HL-60/S4 treated with phorbol 12-myristate 13-acetate at 8.2 ng/mL for 4 days and 3 days (cell line): ENCODE measurements around the gene MTHFD1L.

Source experiments
- in situ Hi-C: fragments of 300-500 bp; cut with MboI; formaldehyde crosslinking; loops from 2 replicates; pipeline ENCODE4 v1.15.0; 2022; ENCODE audit warnings: low sequenced_read_pairs

MTHFD1L gene

GRCh38 chr6:150865043-150865405, 478 bp upstream of the MTHFD1L start:
- in situ Hi-C loops = no loop called here

DNA sequence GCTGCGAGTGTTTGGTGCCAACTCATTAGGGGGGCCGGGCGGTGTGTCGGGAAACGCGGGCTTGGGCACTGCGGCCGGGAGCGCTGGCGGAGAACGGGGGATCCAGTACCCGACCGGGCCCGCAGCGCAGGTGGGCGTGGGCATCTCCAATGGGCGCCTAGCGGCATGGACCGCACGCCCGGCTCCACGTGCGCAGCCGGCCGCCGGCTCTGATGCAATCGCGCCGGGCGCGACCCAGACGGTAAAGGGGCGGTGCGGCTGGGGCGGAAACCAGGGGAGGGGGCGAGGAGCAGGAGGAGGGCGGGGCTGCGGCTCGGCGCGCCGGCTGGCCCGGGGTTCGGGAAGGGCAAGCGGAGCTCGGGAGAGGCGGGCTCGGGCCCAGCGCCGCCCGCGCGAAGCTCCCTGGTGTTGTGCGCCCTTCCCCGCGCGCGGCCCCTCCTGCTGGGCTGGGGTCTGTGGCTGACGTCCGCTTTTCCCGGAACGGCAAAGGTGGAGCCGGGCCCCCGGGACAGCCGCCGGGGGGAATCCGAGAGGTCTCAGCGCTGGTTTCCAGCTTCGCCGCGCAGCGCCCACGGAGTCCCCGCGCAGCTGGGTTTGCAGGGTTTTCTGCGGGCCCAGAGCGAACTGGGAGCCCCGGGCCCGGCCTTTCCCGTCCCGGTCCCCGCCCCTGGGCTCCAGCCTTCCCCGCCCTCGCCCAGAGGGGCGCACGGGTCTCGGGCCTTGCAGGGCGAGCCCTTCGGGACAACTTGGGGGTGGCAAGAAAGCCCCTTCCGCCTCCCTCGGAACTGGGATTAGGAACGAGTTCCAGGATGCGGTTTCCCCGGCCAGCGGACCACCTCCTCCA, 867 bp downstream of the MTHFD1L start:
- in situ Hi-C loops = no loop called here

- in situ Hi-C loops = no loop called here
These were observed 1.5 kb downstream of the MTHFD1L start for GRCh38 chr6:150866991-150867501.

- in situ Hi-C loops = no loop called here
These were observed 3.3 kb downstream of the MTHFD1L start for GRCh38 chr6:150868759-150869158.

- in situ Hi-C loops = no loop called here
These were observed 8.7 kb downstream of the MTHFD1L start for GRCh38 chr6:150874179-150874578.

DNA sequence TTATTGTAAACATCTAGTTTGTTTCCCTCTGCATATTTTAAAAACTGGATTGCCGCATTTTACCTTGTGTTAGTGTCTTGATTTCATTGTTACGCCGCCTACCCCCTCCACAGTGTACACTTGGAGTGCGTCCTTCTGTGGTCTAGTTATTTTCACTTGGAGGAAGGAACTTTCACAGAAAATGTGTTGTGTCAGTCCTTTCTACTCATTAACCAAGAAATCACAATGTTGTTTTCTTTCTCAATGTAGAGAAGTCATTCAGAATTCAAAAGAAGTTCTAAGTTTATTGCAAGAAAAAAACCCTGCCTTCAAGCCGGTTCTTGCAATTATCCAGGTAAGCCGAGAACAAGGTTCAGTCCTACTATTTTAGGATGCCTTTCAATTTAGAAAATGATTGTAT, 10.3 kb downstream of the MTHFD1L start:
- in situ Hi-C loops = no loop called here

GRCh38 chr6:150876598-150876997, 11.1 kb downstream of the MTHFD1L start:
- in situ Hi-C loops = no loop called here

DNA sequence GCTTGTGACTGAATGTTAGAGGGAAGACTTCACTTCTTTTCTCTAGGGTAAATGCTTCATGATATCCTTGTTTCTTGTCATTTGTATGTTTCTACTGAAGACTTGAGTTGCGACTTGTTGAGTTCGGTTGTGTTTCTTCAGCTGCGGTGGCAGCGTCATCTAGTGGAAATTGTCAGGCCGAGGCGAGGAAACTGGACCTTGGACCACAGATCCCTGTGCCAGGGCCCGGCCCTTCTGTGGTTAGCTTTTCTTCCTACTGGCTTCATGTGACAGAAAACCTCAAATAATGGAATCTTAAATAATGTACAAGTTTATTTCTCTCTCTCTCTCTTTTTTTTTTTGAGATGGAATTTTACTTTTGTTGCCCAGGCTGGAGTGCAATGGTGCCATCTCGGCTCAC, 12.4 kb downstream of the MTHFD1L start:
- in situ Hi-C loops = no loop called here

- in situ Hi-C loops = no loop called here
These were observed 13.1 kb downstream of the MTHFD1L start for GRCh38 chr6:150878347-150879213.

DNA sequence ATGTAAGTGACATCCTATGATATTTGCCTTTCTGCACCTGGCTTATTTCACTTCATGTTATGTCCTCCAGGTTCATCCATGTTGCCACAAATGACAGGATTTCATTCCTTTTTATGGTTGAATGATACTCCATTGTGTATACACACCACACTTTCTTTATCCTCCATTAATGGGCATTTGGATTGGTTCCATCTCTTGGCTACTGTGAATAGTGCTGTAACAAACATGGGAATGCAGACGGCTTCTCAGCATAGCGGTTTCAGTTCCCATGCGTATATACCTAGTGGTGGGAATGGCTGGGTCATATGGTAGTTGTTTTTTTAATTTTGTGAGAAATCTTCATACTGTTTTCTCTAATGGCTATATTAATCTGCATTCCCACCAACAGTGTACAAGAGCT, 14.8 kb downstream of the MTHFD1L start:
- in situ Hi-C loops = no loop called here

DNA sequence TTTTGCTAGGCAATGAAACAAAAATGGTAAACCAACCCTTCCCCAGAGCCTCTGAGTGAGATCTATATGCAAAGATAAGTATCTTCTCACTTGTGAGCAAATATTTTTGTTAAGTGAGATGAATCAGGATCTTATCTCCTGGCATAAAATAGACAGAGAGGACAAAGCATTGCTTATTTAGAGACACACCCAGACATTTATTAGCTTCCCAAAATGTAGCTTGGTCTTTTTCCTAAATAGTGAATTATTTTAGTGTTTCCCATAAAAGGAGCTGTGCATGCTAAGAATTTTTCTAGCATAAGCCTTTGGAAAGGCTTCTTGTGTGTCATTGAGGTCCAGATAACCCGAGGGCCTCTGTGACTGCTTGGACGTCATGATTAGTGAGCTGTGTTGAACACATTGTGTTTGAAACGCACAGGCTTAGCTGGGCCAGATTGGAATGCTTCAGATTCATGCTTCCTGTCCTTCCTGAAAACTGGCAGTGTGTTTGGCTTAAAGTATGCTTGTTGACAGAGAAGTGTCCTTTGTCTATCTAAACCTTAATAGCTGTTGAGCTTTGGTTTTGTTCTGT, 16.5 kb downstream of the MTHFD1L start:
- in situ Hi-C loops = no loop called here

- in situ Hi-C loops = no loop called here
These were observed 18.0 kb downstream of the MTHFD1L start for GRCh38 chr6:150883521-150883920.

GRCh38 chr6:150886155-150886554, 20.7 kb downstream of the MTHFD1L start:
- in situ Hi-C loops = no loop called here

DNA sequence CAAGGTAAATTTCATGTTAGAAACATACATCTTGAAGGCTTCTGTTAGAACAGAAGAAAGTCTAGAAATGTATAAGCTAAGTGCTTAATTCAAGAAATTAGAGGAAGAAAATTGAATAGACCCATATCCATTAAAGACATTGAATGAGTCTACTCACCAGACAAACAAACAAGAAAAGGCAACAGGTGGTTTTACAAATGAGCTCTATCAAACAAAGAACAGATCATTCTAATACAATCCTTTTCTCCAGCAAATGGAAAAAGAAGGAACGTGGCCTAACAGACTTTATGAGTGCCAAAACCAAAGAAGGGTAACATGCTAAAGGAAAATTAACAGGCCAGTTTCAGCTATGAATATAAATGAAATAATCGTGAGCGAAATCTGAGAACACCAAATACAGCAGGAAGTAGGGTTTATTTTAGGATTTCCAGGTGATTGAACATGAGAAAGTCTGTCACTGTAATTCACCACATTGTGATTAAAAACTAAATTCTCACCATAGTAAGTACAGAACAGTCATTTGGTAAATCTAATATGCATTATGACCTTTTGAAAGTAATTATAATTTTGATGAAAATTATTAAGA, 22.6 kb downstream of the MTHFD1L start:
- in situ Hi-C loops = no loop called here

DNA sequence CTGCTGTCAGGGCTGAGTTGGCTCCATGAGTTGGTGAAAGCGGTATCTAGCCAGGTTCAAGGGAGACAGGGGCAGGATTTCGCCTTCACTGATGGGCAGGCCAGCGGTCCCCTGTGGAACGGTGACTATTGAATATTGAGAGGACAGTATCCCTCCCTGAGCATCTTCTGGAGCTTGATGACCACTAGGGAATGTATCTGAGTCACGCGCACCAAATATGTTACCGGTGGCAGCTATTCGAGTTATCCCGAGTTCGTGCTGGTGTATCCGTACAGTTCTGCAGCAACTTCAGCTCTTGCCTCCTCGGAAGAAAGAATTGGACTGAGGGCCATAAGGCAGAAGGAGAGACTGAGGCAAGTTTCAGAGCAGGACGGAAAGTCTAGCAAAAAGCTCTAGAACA, 24.8 kb downstream of the MTHFD1L start:
- in situ Hi-C loops = loop anchor here (10.0 kb wide), 1 partner anchor 434 kb away; no protein-coding TSS in a partner anchor

DNA sequence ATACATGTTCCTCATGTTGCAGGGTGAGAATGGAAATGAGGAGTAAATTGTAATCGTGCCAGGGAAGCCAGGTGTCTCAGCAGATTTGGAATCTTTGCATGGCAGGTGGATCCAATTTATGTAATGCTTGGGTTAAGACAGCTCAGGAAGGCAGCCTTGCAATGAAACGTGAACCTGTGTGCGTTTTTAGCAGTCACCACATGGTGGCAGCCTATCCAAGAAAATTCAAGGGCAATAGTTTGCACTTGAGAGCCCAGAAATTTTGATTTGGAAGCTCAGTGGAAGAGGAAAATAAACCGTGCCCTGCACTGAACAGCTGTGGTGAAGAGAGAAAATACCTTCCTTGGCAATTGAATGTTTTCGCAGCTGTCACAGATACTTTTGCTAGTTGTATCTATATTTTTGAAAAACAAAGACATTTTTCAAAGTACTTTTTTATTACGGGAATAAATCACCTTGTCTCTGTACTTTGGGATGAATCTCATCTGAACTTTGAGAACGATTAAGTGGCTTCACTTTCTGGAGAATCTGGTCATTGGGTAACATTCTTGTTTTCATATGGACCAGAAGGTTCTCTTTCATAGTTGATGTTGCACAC, 26.5 kb downstream of the MTHFD1L start:
- in situ Hi-C loops = loop anchor here (10.0 kb wide), 1 partner anchor 433 kb away; no protein-coding TSS in a partner anchor

- in situ Hi-C loops = loop anchor here (10.0 kb wide), 1 partner anchor 431 kb away; no protein-coding TSS in a partner anchor
These were observed 28.8 kb downstream of the MTHFD1L start for GRCh38 chr6:150894191-150894744.

- in situ Hi-C loops = loop anchor here (10.0 kb wide), 1 partner anchor 430 kb away; no protein-coding TSS in a partner anchor
These were observed 29.5 kb downstream of the MTHFD1L start for GRCh38 chr6:150894935-150895552.

DNA sequence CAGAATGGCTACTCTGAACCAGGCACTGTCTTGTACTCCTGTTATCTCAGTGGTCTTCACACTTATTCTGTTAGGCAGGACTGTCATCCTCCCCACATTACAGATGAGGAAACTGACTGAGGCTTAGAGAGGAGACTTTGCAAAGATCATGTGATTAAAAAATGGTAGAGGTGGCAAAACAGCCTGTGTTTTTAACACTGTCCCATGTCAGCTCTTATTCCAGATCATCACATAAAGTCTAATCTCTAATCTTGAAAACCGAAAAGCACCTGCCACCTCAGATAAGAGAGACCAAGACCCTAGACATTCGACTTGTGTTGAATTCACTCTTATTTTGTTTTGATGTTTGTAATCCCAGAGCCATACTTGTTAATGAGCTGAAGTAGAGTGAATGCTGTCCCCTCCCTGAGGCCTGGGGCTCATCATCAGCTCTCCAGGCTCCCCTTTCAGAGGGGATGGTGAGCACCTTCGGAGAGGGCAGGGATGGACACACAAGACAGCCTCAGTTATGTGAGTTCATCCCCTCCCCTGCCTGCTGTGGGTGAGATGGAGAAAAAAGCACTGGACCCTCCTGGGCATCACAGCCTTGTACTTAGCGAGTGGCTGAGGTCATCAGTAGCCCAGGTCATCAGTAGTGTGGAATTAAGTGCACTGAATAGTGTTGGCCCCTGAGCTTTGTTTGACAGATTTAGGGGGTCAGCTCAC, 30.6 kb downstream of the MTHFD1L start:
- in situ Hi-C loops = loop anchor here (10.0 kb wide), 1 partner anchor 429 kb away; no protein-coding TSS in a partner anchor
